Naive thymus-derived CD4-positive, alpha-beta T cell (primary cell): ENCODE results near the gene LRRC75B. TPM values are rescaled to one million over a fixed set of nuclear protein-coding genes. Genes with fewer than 3 reads are reported as not detected.
"Not testable (repeated sequence)": the region's sequence is repeated elsewhere in the genome, so short reads cannot be mapped to it uniquely, and the experiment has no call there.

ENCODE experiments used
- ATAC-seq: fragments of 150-1000 bp; cut with Tn5 transposase; 2 replicates; pipeline ENCODE4 v1.10.0; 2021; ENCODE audit warnings: mild to moderate bottlenecking, moderate library complexity
- CTCF ChIA-PET: fragments of 350-600 bp; sonication (Branson Sonifier 250); formaldehyde crosslinking; loops from one replicate; lab custom pipeline; 2021; ENCODE audit warnings: antibody characterized with exemption; lab: Charles Lee
- POLR2A ChIA-PET: fragments of 350-600 bp; sonication (Branson Sonifier 250); formaldehyde crosslinking; loops from one replicate; lab custom pipeline; 2021; ENCODE audit warnings: antibody characterized with exemption, inconsistent platforms; lab: Charles Lee
- DNase-seq, 9 donors: peaks; one replicate each; pipeline versions ENCODE4 v3.0.0 to v3.0.0-alpha.2; 2020 to 2022; ENCODE audit warnings: mixed read lengths in 1 of 9
- H3K27ac ChIP-seq: one replicate; pipeline ENCODE4 v1.7.0; 2013; ENCODE audit warnings: mild to moderate bottlenecking, low read depth, low read length, moderate library complexity
- H3K27me3 ChIP-seq, 2 donors: one replicate each; pipeline ENCODE4 v1.7.0; 2013; ENCODE audit warnings: low read length in 2 of 2, mild to moderate bottlenecking in 2 of 2, moderate library complexity in 2 of 2; ENCODE audit not compliant: control insufficient read depth in 2 of 2, insufficient read depth in 2 of 2
- H3K36me3 ChIP-seq, 3 experiments: 1 replicate in 2 of 3; 2 replicates in 1 of 3; pipeline ENCODE4 v1.7.0; 2013; ENCODE audit warnings: low read length in 3 of 3, mild to moderate bottlenecking in 3 of 3, moderate library complexity in 1 of 3; ENCODE audit not compliant: insufficient read depth in 3 of 3, control insufficient read depth in 2 of 3
- H3K4me1 ChIP-seq, 2 donors: one replicate each; pipeline ENCODE4 v1.7.0; 2013; ENCODE audit warnings: low read length in 2 of 2, mild to moderate bottlenecking in 2 of 2, moderate library complexity in 1 of 2; ENCODE audit not compliant: control insufficient read depth in 2 of 2, insufficient read depth in 2 of 2
- H3K4me3 ChIP-seq: 2 replicates; pipeline ENCODE4 v1.7.0; 2013; ENCODE audit warnings: mild to moderate bottlenecking, low read length
- H3K9me3 ChIP-seq, 3 experiments: 1 replicate in 2 of 3; 2 replicates in 1 of 3; pipeline ENCODE4 v1.7.0; 2013; ENCODE audit warnings: low read length in 3 of 3; ENCODE audit not compliant: control insufficient read depth in 2 of 3
- H3K27ac Mint-ChIP-seq, 9 donors: one replicate each; pipeline ENCODE4 v1.8.0; 2020 to 2022; ENCODE audit warnings: mixed read lengths in 9 of 9, mild to moderate bottlenecking in 8 of 9, moderate library complexity in 5 of 9, inconsistent platforms in 2 of 9
- H3K27me3 Mint-ChIP-seq, 5 donors: one replicate each; pipeline ENCODE4 v1.8.0; 2021 to 2022; ENCODE audit warnings: mixed read lengths in 5 of 5, mild to moderate bottlenecking in 1 of 5
- H3K36me3 Mint-ChIP-seq, 5 donors: one replicate each; pipeline ENCODE4 v1.8.0; 2020 to 2022; ENCODE audit warnings: mixed read lengths in 5 of 5, mild to moderate bottlenecking in 3 of 5, inconsistent platforms in 1 of 5
- H3K4me1 Mint-ChIP-seq, 7 donors: one replicate each; pipeline ENCODE4 v1.8.0; 2020 to 2022; ENCODE audit warnings: mixed read lengths in 7 of 7, mild to moderate bottlenecking in 3 of 7, inconsistent platforms in 1 of 7
- H3K4me3 Mint-ChIP-seq, 10 donors: one replicate each; pipeline ENCODE4 v1.8.0; 2020 to 2022; ENCODE audit warnings: mild to moderate bottlenecking in 10 of 10, mixed read lengths in 10 of 10, moderate library complexity in 6 of 10, inconsistent platforms in 2 of 10
- H3K9me3 Mint-ChIP-seq, 11 donors: one replicate each; pipeline ENCODE4 v1.8.0; 2020 to 2022; ENCODE audit warnings: mixed read lengths in 11 of 11, mild to moderate bottlenecking in 4 of 11, inconsistent platforms in 1 of 11, moderate library complexity in 1 of 11
- intact Hi-C, 2 donors: fragments of 100-400 bp; cut with micrococcal nuclease; formaldehyde crosslinking; loops; one replicate each; pipeline ENCODE4 v1.15.1; 2023
- polyA plus RNA-seq, 2 donors: library from polyadenylated mRNA; unstranded; fragments of 300-500 nt; fragmentation: Illumina TruSeq; gene quantifications; one replicate each; pipeline ENCODE4 v1.2.3, GENCODE V29; 2021
- total RNA-seq, 6 experiments: library from RNA in 5 of 6; stranded (reverse) in 5 of 6; gene quantifications; 1 replicate in 5 of 6; 2 replicates in 1 of 6; pipeline ENCODE4 v1.2.3 and lab custom pipeline; 2021 to 2026

The LRRC75B gene
- total and polyA plus RNA-seq, 7 experiments from 2014 or later: 2.4 to 2.5 TPM; not detected in 5

DNA sequence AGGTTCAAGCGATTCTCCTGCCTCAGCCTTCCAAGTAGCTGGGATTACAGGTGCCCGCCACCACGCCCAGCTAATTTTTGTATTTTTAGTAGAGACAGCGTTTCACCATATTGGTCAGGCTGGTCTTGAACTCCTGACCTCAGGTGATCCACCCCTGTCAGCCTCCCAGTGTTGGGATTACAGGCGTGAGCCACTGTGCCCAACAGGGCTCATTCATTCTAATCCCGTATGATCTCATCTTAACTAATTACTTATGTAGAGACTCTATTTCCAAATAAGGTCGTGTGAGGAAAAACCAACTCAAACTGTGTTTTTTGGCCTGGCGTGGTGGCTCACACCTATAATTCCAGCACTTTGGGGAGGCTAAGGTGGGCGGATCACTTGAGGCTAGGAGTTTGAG lies 4.2 kb upstream of the LRRC75B start:
- POLR2A ChIA-PET: interaction anchor here (0.7 kb wide), 1 partner anchor 13 kb away, joined by 3 read pairs; no protein-coding TSS in a partner anchor
- H3K4me1 ChIP-seq, H3K9me3 Mint-ChIP-seq, H3K9me3 ChIP-seq, DNase-seq, H3K36me3 ChIP-seq, H3K4me3 ChIP-seq, intact Hi-C loops, H3K27me3 Mint-ChIP-seq, H3K4me3 Mint-ChIP-seq, H3K36me3 Mint-ChIP-seq, H3K27ac ChIP-seq, CTCF ChIA-PET, ATAC-seq, H3K27ac Mint-ChIP-seq, H3K27me3 ChIP-seq: not testable (repeated sequence)
- H3K4me1 Mint-ChIP-seq: peaks cover 0 to 23% (median 8%) of the 10 kb centered on the region in 7 donors

GRCh38 chr22:24595863-24596262 lies 3.0 kb upstream of the LRRC75B start:
- ChIA-PET POLR2A (no interaction called here), CTCF (no interaction called here)
- Histone ChIP-seq H3K27me3 (no peaks in the 10 kb centered on the region), H3K27ac (no peak overlapping the region), H3K9me3 (no peaks in the 10 kb centered on the region), H3K36me3 (no peaks in the 10 kb centered on the region), H3K4me3 (no peak overlapping the region), H3K4me1 (no peaks in the 10 kb centered on the region)
- ATAC-seq (no peak), DNase-seq (no peak)
- Mint-ChIP-seq H3K36me3 (peaks cover 0 to 4% (median 0%) of the 10 kb centered on the region in 5 donors), H3K27ac (no peak overlapping the region), H3K4me3 (no peak overlapping the region), H3K27me3 (peaks cover 0 to 8% (median 3%) of the 10 kb centered on the region in 5 donors), H3K4me1 (peaks cover 0 to 14% (median 6%) of the 10 kb centered on the region in 7 donors), H3K9me3 (no peaks in the 10 kb centered on the region)
- intact Hi-C loops: no loop called here

GRCh38 chr22:24595228-24595627 lies 2.4 kb upstream of the LRRC75B start:
- DNase-seq (no peak), ATAC-seq (no peak)
- H3K36me3 Mint-ChIP-seq: peaks cover 0 to 9% (median 0%) of the 10 kb centered on the region in 5 donors
- H3K36me3 ChIP-seq: no peaks in the 10 kb centered on the region
- no peak overlapping the region for H3K4me3 ChIP-seq
- H3K4me1 Mint-ChIP-seq: peaks cover 0 to 13% (median 6%) of the 10 kb centered on the region in 7 donors
- no peak overlapping the region for H3K27ac Mint-ChIP-seq
- H3K27ac ChIP-seq: no peak overlapping the region
- CTCF ChIA-PET: no interaction called here
- H3K27me3 Mint-ChIP-seq: peaks cover 0 to 12% (median 4%) of the 10 kb centered on the region in 5 donors
- intact Hi-C loops: no loop called here
- POLR2A ChIA-PET: no interaction called here
- H3K4me1 ChIP-seq: no peaks in the 10 kb centered on the region
- H3K27me3 ChIP-seq: no peaks in the 10 kb centered on the region
- no peaks in the 10 kb centered on the region for H3K9me3 Mint-ChIP-seq
- no peaks in the 10 kb centered on the region for H3K9me3 ChIP-seq
- no peak overlapping the region for H3K4me3 Mint-ChIP-seq

GRCh38 chr22:24594569-24595120 lies 1.8 kb upstream of the LRRC75B start:
- no peak overlapping the region for H3K4me3 ChIP-seq
- no peaks in the 10 kb centered on the region for H3K9me3 ChIP-seq
- H3K27ac ChIP-seq: no peak overlapping the region
- H3K27me3 ChIP-seq: no peaks in the 10 kb centered on the region
- ChIA-PET POLR2A (no interaction called here), CTCF (no interaction called here)
- H3K27ac Mint-ChIP-seq: no peak overlapping the region
- no peaks in the 10 kb centered on the region for H3K4me1 ChIP-seq
- H3K9me3 Mint-ChIP-seq: no peaks in the 10 kb centered on the region
- H3K36me3 Mint-ChIP-seq: peaks cover 0 to 9% (median 0%) of the 10 kb centered on the region in 5 donors
- DNase-seq: no peak
- no peaks in the 10 kb centered on the region for H3K36me3 ChIP-seq
- ATAC-seq: no peak
- intact Hi-C loops: no loop called here
- peaks cover 0 to 12% (median 4%) of the 10 kb centered on the region in 5 donors for H3K27me3 Mint-ChIP-seq
- peak overlapping the region in 1 of 10 donors; percentile 21 for H3K4me3 Mint-ChIP-seq
- H3K4me1 Mint-ChIP-seq: peaks cover 0 to 13% (median 6%) of the 10 kb centered on the region in 7 donors

DNA sequence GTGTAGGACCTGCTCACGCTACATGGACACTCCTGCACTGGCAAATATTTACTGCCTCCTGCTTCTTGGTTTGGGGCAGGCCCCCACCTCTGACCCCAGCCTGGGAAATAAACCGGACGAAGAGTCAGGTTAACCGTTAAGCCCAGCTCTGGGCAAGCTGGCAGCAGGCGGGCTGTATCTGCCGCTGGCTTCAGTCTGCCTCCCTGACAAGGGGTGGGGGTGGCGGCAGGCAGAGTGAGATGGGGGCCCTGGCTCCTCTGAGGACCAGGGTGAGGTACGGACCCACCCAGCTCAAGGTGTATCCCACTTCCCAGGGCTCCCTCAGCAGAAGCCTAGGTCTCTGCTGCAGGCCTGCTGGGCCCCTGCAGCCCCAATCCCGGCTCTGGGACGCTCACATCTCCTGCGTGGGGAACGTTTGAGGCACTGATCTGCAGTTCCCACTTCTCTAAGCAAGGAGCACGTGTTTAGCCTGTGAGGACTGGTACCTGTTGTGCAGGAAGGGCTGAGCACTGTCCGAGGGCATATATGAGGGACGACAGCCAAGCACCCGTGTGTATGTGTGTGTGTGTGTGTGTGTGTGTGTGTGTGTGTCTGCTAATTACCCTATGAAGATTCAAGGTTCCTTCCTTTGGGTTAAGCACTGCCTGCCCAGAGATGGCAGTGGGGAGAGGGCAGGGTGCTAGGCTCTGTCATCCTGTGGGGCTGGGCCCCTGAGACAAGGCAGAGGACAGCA lies 1.1 kb upstream of the LRRC75B start:
- no peak overlapping the region for H3K27ac Mint-ChIP-seq
- Histone ChIP-seq H3K4me1 (no peaks in the 10 kb centered on the region), H3K36me3 (no peaks in the 10 kb centered on the region), H3K9me3 (no peaks in the 10 kb centered on the region), H3K27me3 (no peaks in the 10 kb centered on the region), H3K27ac (no peak overlapping the region), H3K4me3 (no peak overlapping the region)
- ChIA-PET POLR2A (no interaction called here), CTCF (no interaction called here)
- H3K4me1 Mint-ChIP-seq: peaks cover 0 to 11% (median 6%) of the 10 kb centered on the region in 7 donors
- H3K27me3 Mint-ChIP-seq: peaks cover 0 to 12% (median 4%) of the 10 kb centered on the region in 5 donors
- no peaks in the 10 kb centered on the region for H3K9me3 Mint-ChIP-seq
- intact Hi-C loops: no loop called here
- H3K36me3 Mint-ChIP-seq: peaks cover 0 to 9% (median 0%) of the 10 kb centered on the region in 5 donors
- ATAC-seq: no peak
- no peak for DNase-seq
- peak overlapping the region in 2 of 10 donors; percentile 62 to 85 for H3K4me3 Mint-ChIP-seq

DNA sequence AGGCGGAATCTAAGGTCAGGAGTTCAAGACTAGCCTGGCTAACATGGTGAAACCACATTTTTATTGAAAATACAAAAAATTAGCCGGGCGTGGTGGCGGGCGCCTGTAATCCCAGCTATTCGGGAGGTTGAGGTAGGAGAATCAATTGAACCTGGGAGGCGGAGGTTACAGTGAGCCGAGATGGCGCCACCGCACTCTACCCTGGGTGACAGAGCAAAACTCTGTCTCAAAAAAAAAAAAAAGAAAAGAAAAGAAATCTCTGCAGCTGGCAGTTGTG lies 624 bp upstream of the LRRC75B start:
- H3K4me1 ChIP-seq, H3K27ac ChIP-seq, H3K9me3 ChIP-seq, H3K9me3 Mint-ChIP-seq, ATAC-seq, H3K4me3 ChIP-seq, H3K36me3 ChIP-seq, CTCF ChIA-PET, DNase-seq, POLR2A ChIA-PET, H3K36me3 Mint-ChIP-seq, intact Hi-C loops, H3K27ac Mint-ChIP-seq, H3K27me3 ChIP-seq: not testable (repeated sequence)
- Mint-ChIP-seq H3K4me1 (peaks cover 0 to 11% (median 6%) of the 10 kb centered on the region in 7 donors), H3K27me3 (peaks cover 0 to 12% (median 4%) of the 10 kb centered on the region in 5 donors), H3K4me3 (peak overlapping the region in 9 of 10 donors; percentile 34 to 85 (median 58))
